Suprapubic skin (tissue), 3 donors: ENCODE measurements around the gene AGMO.

ENCODE experiments used
- CTCF ChIP-seq, 2 donors: fragments of 200-600 bp in 1 of 2; fragments of 450-650 bp in 1 of 2; sonication (generic) in 1 of 2; IDR thresholded peaks; one replicate each; pipeline ENCODE4 v1.5.1; 2016 to 2019; ENCODE audit warnings: antibody characterized with exemption in 2 of 2, mild to moderate bottlenecking in 1 of 2, moderate library complexity in 1 of 2
- POLR2AphosphoS5 ChIP-seq, 3 donors: sonication (generic); formaldehyde crosslinking; IDR thresholded peaks; one replicate each; pipeline ENCODE4 v1.6.1; 2017; ENCODE audit warnings: antibody characterized with exemption in 3 of 3

- TF ChIP-seq POLR2AphosphoS5 (IDR thresholded peaks at IDR 0.05) = no peak
- no peak for TF ChIP-seq CTCF (IDR thresholded peaks at IDR 0.05)
Observed at GRCh38 chr7:15604166-15604565, 42.4 kb upstream of the AGMO start.
